ENCODE measurements around the gene EIF3D. TPM values are rescaled to one million over a fixed set of nuclear protein-coding genes. Genes with fewer than 3 reads are reported as not detected.

Gene EIF3D
- total and polyA plus RNA-seq, 2 of the 13 experiments (the other 11 are each of a cell fraction or from before 2014, with no cell fraction given): 118 to 274 TPM

DNA sequence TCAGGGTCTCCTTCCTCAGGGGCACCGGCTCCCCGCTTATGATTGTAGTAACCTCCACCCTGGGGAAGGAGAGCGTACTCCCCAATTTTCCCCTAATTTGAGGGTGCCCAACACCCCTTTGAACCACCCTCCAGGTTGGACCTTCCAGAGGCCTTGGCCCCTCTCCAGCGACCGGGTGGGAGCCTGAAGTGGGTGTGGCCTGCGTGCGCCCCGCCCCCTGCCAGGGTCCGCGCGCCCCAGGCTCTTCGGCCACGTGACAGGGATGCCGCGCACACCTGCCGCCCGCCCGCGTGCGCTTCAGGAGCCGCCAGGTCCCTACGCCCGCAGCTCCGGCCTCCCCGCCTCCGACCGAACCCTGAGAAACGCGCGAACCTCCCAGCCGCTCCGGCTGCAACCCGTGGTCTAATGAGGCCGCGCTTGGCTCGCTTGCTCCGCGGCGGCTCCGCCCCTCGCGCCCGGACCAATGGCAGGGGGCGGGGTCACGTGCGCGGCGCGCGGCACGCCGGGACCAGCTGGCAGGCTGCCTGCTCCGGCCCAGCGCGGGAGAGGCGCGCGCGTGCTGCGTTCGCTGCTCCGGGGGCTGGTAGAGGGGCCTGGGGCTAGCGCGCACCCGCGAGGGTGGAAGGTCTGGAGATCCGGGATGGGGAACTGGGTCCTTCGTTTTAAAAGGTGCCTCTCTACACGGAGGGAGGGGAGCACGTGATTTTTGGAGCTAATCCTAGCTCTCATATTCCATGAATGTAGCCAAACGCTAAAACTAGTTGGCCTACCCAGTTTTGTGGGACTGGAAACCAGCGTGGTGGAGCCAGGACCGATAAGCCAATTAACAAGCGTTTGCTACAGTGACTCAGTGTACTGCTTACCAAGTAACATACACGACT, 22.1 kb downstream of the EIF3D start, which contains the start of gene FOXRED2:
FOXRED2 (minus strand) TSS at position 404 of the 881 bp plus-strand sequence. CDS start 618 bp downstream, outside the sequence.
- H3K27ac ChIP-seq (ENCODE audit: extremely low read length, insufficient read depth, low read length): peak within 1 kb of the TSS; percentile 76
- no peaks in the 10 kb centered on the region for H4K20me1 ChIP-seq (ENCODE audit: insufficient read depth, low read length)
- 5% methylated on average over 44 of the region's 75 CpGs for WGBS (ENCODE audit: low lambda C conversion rate)
- H3K4me1 ChIP-seq (ENCODE audit: insufficient read depth, low read length): peaks cover 42% of the 10 kb centered on the region
- CTCF ChIA-PET (ENCODE audit: low intra/inter-chr PET ratio, low total read pairs): no interaction called here
- peak; percentile 79 for ATAC-seq
- intact Hi-C loops (cut with micrococcal nuclease; ENCODE audit: unreplicated experiment): no loop called here
- peak; percentile 75 for DNase-seq (ENCODE audit: low spot score)
- no peaks in the 10 kb centered on the region for H3K27me3 ChIP-seq (ENCODE audit: control insufficient read depth in 1 of 2, insufficient read depth in 2 of 2, low read length in 2 of 2)
- no peaks in the 10 kb centered on the region for H3K9me3 ChIP-seq (ENCODE audit: low read length)
- H3K9ac ChIP-seq (ENCODE audit: insufficient read depth, low read depth, low read length): peak within 1 kb of the TSS; percentile 60
- no TSS peak for BruUV-seq (replicated peaks)
- POLR2A ChIA-PET: interaction anchor here (0.6 to 2.0 kb wide), 12 partner anchors 10 to 526 kb away, joined by 3 to 21 read pairs (median 3); partner anchors contain the start of genes EIF3D and TXN2
- H3K36me3 ChIP-seq (replicated peaks in 1 of 2; ENCODE audit: control insufficient read depth in 1 of 2, insufficient read depth in 2 of 2, low read length in 2 of 2): peaks cover 5 to 36% of the 10 kb centered on the region in 2 experiments; a peak in 4 of 5 replicates
- peak within 1 kb of the TSS; percentile 70 for H3K4me2 ChIP-seq (ENCODE audit: low read depth, low read length)
- peak within 1 kb of the TSS; percentile 45 to 66 (median 52); a peak in 5 of 6 replicates for H3K4me3 ChIP-seq (replicated peaks in 1 of 3; ENCODE audit: insufficient read depth in 1 of 3, low read depth in 2 of 3, low read length in 3 of 3)
- peaks cover 11% of the 10 kb centered on the region for H3K79me2 ChIP-seq (ENCODE audit: insufficient read depth, low read length)
- no peak within 1 kb of the TSS for H2AFZ ChIP-seq (ENCODE audit: low read length)
- in situ Hi-C loops (cut with HindIII; ENCODE audit: extremely low pct_ligation_motif_present, low pct_unique_long_range_greater_than_20kb): no loop called here
- FAIRE-seq: no peak
- TF ChIP-seq NKX3-1 (CRISPR knock-in tag; IDR thresholded peaks at IDR 0.05) (peak; percentile 92; the same call in 1 of the 2 replicates), DPF2 (CRISPR knock-in tag; IDR thresholded peaks at IDR 0.05; ENCODE audit: borderline replicate concordance, low read depth) (no peak), RXRA (CRISPR knock-in tag; IDR thresholded peaks at IDR 0.05) (0 out of 2 replicates have a peak, but pooled peaks have one; percentile 41), ELF3 (CRISPR knock-in tag; IDR thresholded peaks at IDR 0.05) (peak; percentile 68), ZNF550 (CRISPR knock-in tag; IDR thresholded peaks at IDR 0.05; ENCODE audit: borderline replicate concordance) (no peak), ZNF33B (CRISPR knock-in tag; IDR thresholded peaks at IDR 0.05) (peak; percentile 97), HNRNPUL1 (IDR thresholded peaks at IDR 0.05; ENCODE audit: low read depth, low read length) (no peak), ZNF773 (CRISPR knock-in tag; IDR thresholded peaks at IDR 0.05; ENCODE audit: borderline replicate concordance) (no peak; the same call in 1 of the 2 replicates), ZNF34 (CRISPR knock-in tag; IDR thresholded peaks at IDR 0.05; ENCODE audit: borderline replicate concordance) (no peak), ZNF10 (CRISPR knock-in tag; IDR thresholded peaks at IDR 0.05; ENCODE audit: borderline replicate concordance, low read depth) (no peak), NFIB (CRISPR knock-in tag; IDR thresholded peaks at IDR 0.05; ENCODE audit: borderline replicate concordance) (0 out of 2 replicates have a peak, but pooled peaks have one; percentile 56), RAD21 (CRISPR knock-in tag; IDR thresholded peaks at IDR 0.05) (peak; percentile 60; the same call in 1 of the 2 replicates), PCBP1 (IDR thresholded peaks at IDR 0.05; ENCODE audit: borderline replicate concordance, low read depth, low read length) (no peak), DNMT1 (CRISPR knock-in tag; IDR thresholded peaks at IDR 0.05) (peak; percentile 79; the same call in 1 of the 2 replicates)
- TF ChIP-seq, protein P1, sequence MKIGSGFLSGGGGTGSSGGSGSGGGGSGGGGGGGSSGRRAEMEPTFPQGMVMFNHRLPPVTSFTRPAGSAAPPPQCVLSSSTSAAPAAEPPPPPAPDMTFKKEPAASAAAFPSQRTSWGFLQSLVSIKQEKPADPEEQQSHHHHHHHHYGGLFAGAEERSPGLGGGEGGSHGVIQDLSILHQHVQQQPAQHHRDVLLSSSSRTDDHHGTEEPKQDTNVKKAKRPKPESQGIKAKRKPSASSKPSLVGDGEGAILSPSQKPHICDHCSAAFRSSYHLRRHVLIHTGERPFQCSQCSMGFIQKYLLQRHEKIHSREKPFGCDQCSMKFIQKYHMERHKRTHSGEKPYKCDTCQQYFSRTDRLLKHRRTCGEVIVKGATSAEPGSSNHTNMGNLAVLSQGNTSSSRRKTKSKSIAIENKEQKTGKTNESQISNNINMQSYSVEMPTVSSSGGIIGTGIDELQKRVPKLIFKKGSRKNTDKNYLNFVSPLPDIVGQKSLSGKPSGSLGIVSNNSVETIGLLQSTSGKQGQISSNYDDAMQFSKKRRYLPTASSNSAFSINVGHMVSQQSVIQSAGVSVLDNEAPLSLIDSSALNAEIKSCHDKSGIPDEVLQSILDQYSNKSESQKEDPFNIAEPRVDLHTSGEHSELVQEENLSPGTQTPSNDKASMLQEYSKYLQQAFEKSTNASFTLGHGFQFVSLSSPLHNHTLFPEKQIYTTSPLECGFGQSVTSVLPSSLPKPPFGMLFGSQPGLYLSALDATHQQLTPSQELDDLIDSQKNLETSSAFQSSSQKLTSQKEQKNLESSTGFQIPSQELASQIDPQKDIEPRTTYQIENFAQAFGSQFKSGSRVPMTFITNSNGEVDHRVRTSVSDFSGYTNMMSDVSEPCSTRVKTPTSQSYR (CRISPR knock-in tag; IDR thresholded peaks at IDR 0.05; ENCODE audit: borderline replicate concordance): peak; percentile 26; the same call in 1 of the 2 replicates
- TF ChIP-seq, protein P2, sequence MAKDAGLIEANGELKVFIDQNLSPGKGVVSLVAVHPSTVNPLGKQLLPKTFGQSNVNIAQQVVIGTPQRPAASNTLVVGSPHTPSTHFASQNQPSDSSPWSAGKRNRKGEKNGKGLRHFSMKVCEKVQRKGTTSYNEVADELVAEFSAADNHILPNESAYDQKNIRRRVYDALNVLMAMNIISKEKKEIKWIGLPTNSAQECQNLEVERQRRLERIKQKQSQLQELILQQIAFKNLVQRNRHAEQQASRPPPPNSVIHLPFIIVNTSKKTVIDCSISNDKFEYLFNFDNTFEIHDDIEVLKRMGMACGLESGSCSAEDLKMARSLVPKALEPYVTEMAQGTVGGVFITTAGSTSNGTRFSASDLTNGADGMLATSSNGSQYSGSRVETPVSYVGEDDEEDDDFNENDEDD (CRISPR knock-in tag; IDR thresholded peaks at IDR 0.05; ENCODE audit: borderline replicate concordance): peak; percentile 99
- TF ChIP-seq, protein P3, sequence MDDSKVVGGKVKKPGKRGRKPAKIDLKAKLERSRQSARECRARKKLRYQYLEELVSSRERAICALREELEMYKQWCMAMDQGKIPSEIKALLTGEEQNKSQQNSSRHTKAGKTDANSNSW (CRISPR knock-in tag; IDR thresholded peaks at IDR 0.05; ENCODE audit: borderline replicate concordance): peak; percentile 98; the same call in 1 of the 2 replicates
